Smooth muscle cell (in vitro differentiated cells): ENCODE results near the gene ATP11C. TPM values are rescaled to one million over a fixed set of nuclear protein-coding genes. Genes with fewer than 3 reads are reported as not detected.

Source experiments
- DNase-seq: peaks from one replicate; lab custom pipeline; 2025; ENCODE audit not compliant: unreplicated experiment; lab: John Stamatoyannopoulos, UW
- H2AFZ ChIP-seq: fragments of 200-600 bp; sonication (generic); 2 replicates; pipeline ENCODE4 v1.6.0; 2016; ENCODE audit warnings: antibody characterized with exemption, low read depth, mild to moderate bottlenecking
- H3F3A ChIP-seq: fragments of 200-600 bp; sonication (generic); 2 replicates; pipeline ENCODE4 v1.6.0; 2017; ENCODE audit warnings: antibody characterized with exemption, low read depth
- H3K27ac ChIP-seq: fragments of 200-600 bp; sonication (generic); 2 replicates; pipeline ENCODE4 v1.5.1; 2016; ENCODE audit warnings: low read depth, mild to moderate bottlenecking
- H3K27me3 ChIP-seq: fragments of 200-600 bp; sonication (generic); 2 replicates; pipeline ENCODE4 v1.6.1; 2016; ENCODE audit warnings: low read depth, mild to moderate bottlenecking
- H3K36me3 ChIP-seq: fragments of 200-600 bp; sonication (generic); 2 replicates; pipeline ENCODE4 v1.5.1; 2016; ENCODE audit warnings: low read depth
- H3K4me1 ChIP-seq: fragments of 200-600 bp; sonication (generic); 2 replicates; pipeline ENCODE4 v1.5.1; 2016; ENCODE audit warnings: low read depth
- H3K4me2 ChIP-seq: fragments of 200-600 bp; sonication (generic); 2 replicates; pipeline ENCODE4 v1.6.0; 2016; ENCODE audit warnings: mild to moderate bottlenecking
- H3K4me3 ChIP-seq: fragments of 200-600 bp; sonication (generic); 2 replicates; pipeline ENCODE4 v1.5.1; 2016; ENCODE audit warnings: mild to moderate bottlenecking
- H3K79me2 ChIP-seq: fragments of 200-600 bp; sonication (generic); 2 replicates; pipeline ENCODE4 v1.6.0; 2016; ENCODE audit warnings: low read depth, mild to moderate bottlenecking
- H3K9ac ChIP-seq: fragments of 200-600 bp; sonication (generic); 2 replicates; pipeline ENCODE4 v1.6.0; 2016; ENCODE audit warnings: low read depth
- H3K9me3 ChIP-seq: fragments of 200-600 bp; sonication (generic); replicated peaks from 2 replicates; pipeline ENCODE4 v1.5.1; 2016; ENCODE audit warnings: low read depth
- H4K20me1 ChIP-seq: fragments of 200-600 bp; sonication (generic); 2 replicates; pipeline ENCODE4 v1.6.0; 2016; ENCODE audit warnings: low read depth
- WGBS: methylation state at CpG from one replicate; pipeline ENCODE4 v1.1.7; 2016; ENCODE audit warnings: low lambda C conversion rate; 5-methylcytosine and 5-hydroxymethylcytosine counted together
- polyA plus RNA-seq: library from polyadenylated mRNA; unstranded; fragments of >200 nt; fragmentation: Nextera tagmentation; extraction: Ambion mirVana; gene quantifications from 2 replicates; pipeline ENCODE4 v1.2.1, GENCODE V29; 2016
- total RNA-seq: library from RNA; depleted of rRNA; stranded (reverse); fragments of >200 nt; gene quantifications from 2 replicates; pipeline ENCODE4 v1.2.3, GENCODE V29; 2014
- TF ChIP-seq, protein P1 (sequence below): fragments of 200-600 bp; sonication (generic); IDR thresholded peaks from 2 replicates; pipeline ENCODE4 v1.5.1; 2017; ENCODE audit warnings: borderline replicate concordance, mild to moderate bottlenecking, antibody characterized with exemption; ENCODE audit not compliant: insufficient read depth, poor library complexity, severe bottlenecking

Gene ATP11C
- total and polyA plus RNA-seq, 2 experiments from 2014 or later: 3.2 to 17.1 TPM

DNA sequence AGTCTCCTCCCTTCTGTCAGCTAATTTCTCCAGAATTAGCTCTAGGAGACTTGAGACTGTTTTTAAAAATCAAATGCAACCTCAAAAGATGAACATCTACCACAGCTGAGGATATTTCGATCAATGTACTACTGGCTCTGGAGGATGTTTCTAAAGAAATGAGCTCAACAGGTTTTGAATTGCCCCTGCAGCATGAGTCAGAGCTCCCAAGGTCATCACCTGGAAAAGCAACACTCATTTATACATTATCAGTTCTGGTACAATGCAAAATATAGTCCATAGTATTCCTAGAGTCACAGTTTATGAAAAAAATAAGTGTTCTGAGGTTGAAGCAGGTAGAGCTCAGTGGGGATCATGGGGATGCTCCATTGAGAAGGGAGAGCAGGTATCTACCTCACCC, 174.0 kb downstream of the ATP11C start:
- Histone ChIP-seq H3K4me1 (no peaks in the 10 kb centered on the region), H3K27me3 (no peaks in the 10 kb centered on the region), H3K9me3 (peaks cover 7% of the 10 kb centered on the region), H3F3A (no peaks in the 10 kb centered on the region), H2AFZ (no peak overlapping the region), H3K9ac (no peak overlapping the region), H3K4me2 (no peak overlapping the region), H3K79me2 (no peaks in the 10 kb centered on the region), H3K4me3 (no peak overlapping the region), H3K36me3 (peaks cover 10% of the 10 kb centered on the region), H3K27ac (no peak overlapping the region), H4K20me1 (no peaks in the 10 kb centered on the region)
- no peak for DNase-seq
- TF ChIP-seq, protein P1, sequence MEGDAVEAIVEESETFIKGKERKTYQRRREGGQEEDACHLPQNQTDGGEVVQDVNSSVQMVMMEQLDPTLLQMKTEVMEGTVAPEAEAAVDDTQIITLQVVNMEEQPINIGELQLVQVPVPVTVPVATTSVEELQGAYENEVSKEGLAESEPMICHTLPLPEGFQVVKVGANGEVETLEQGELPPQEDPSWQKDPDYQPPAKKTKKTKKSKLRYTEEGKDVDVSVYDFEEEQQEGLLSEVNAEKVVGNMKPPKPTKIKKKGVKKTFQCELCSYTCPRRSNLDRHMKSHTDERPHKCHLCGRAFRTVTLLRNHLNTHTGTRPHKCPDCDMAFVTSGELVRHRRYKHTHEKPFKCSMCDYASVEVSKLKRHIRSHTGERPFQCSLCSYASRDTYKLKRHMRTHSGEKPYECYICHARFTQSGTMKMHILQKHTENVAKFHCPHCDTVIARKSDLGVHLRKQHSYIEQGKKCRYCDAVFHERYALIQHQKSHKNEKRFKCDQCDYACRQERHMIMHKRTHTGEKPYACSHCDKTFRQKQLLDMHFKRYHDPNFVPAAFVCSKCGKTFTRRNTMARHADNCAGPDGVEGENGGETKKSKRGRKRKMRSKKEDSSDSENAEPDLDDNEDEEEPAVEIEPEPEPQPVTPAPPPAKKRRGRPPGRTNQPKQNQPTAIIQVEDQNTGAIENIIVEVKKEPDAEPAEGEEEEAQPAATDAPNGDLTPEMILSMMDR: no peak
- 79% methylated on average over 1 of the region's 1 CpG for WGBS

DNA sequence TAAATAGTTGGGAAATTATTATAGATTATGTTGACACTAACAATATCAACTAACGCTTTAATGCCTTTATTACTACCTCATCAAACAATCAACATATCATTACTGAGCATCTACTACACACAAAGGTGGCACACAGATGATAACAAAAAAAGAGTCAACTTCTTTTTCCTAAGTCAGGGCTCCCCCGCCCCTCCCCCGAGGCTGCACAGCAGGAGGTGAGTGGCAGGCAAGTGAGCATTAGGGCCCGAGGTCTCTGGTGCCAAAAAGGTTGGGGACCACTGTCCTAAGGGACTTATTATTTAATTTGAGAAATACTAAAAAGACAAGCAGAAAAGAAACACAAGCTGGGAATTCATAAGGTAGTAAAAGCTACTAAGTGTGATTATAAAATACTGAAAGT, 174.6 kb downstream of the ATP11C start:
- Histone ChIP-seq H3K4me1 (no peaks in the 10 kb centered on the region), H3K9me3 (peaks cover 7% of the 10 kb centered on the region), H3K27me3 (no peaks in the 10 kb centered on the region), H3K27ac (no peak overlapping the region), H3K36me3 (peaks cover 10% of the 10 kb centered on the region), H3K4me2 (no peak overlapping the region), H3K4me3 (no peak overlapping the region), H2AFZ (no peak overlapping the region), H3F3A (no peaks in the 10 kb centered on the region), H3K9ac (no peak overlapping the region), H3K79me2 (no peaks in the 10 kb centered on the region), H4K20me1 (no peaks in the 10 kb centered on the region)
- DNase-seq: no peak
- TF ChIP-seq, protein P1: no peak
- WGBS: 70% methylated on average over 4 of the region's 4 CpGs

DNA sequence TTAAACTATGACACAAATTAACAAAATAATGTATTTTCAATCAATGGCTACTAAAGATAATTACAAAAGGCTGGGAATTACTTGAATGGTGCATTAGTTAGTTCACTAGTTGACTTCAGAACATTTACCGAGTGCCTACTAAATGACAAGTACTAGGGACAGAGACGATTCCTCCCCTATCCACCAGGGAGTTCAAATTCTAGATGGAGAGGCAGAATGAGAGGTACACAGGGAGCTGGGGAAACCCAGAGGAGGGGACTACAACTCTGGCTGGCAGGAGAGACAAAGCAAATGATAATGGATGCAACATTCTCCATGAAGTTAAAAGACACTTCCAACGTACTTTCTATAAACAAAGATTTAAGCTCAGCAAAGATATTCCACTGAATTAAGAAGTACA, 181.8 kb downstream of the ATP11C start:
- Histone ChIP-seq H3K9me3 (peaks cover 7% of the 10 kb centered on the region), H3F3A (no peaks in the 10 kb centered on the region), H3K27me3 (no peaks in the 10 kb centered on the region), H3K27ac (no peak overlapping the region), H3K9ac (no peak overlapping the region), H3K4me3 (no peak overlapping the region), H3K4me2 (no peak overlapping the region), H3K79me2 (no peaks in the 10 kb centered on the region), H3K4me1 (no peaks in the 10 kb centered on the region), H4K20me1 (no peaks in the 10 kb centered on the region), H3K36me3 (peaks cover 4% of the 10 kb centered on the region), H2AFZ (no peak overlapping the region)
- 87% methylated on average over 3 of the region's 3 CpGs for WGBS
- DNase-seq: no peak
- TF ChIP-seq, protein P1: no peak

DNA sequence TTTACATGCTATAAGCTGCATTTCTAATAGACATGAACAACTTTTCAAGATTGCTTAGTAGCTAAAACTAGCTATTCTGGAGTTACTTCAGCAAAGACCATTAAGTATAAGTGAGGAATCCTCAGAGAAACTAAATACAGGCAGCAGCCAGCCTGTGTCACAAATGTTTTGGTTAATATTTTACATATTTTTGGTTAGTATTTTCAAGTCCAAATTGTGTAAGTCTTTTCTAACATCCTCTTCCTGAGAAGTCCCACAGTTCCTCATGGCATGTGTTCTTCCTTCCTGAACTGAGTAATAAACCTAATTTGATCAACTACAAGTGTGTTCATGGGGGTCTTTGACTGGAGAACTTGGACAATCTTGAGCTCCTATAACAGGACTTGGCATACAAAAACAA, 182.5 kb downstream of the ATP11C start:
- Histone ChIP-seq H3F3A (no peaks in the 10 kb centered on the region), H3K9ac (no peak overlapping the region), H3K4me2 (no peak overlapping the region), H3K4me3 (no peak overlapping the region), H3K27me3 (no peaks in the 10 kb centered on the region), H3K36me3 (no peaks in the 10 kb centered on the region), H3K9me3 (peaks cover 7% of the 10 kb centered on the region), H3K79me2 (no peaks in the 10 kb centered on the region), H2AFZ (no peak overlapping the region), H3K4me1 (no peaks in the 10 kb centered on the region), H4K20me1 (no peaks in the 10 kb centered on the region), H3K27ac (no peak overlapping the region)
- no peak for DNase-seq
- TF ChIP-seq, protein P1: no peak
